WERI-Rb-1 (cell line): ENCODE data around the gene C19orf44.

ENCODE experiments used
- DNase-seq: peaks from one replicate; pipeline ENCODE4 v3.0.0-alpha.2; 2020
- H3K27ac ChIP-seq: fragments of 250-450 bp; sonication (Bioruptor Pico); 2 replicates; pipeline ENCODE4 v1.5.1; 2020; ENCODE audit warnings: mild to moderate bottlenecking, moderate library complexity
- H3K27me3 ChIP-seq: fragments of 250-450 bp; sonication (Bioruptor Pico); 2 replicates; pipeline ENCODE4 v1.5.1; 2021; ENCODE audit warnings: mild to moderate bottlenecking, low read depth, moderate library complexity; ENCODE audit not compliant: insufficient read depth, severe bottlenecking
- H3K36me3 ChIP-seq: fragments of 250-450 bp; sonication (Bioruptor Pico); 2 replicates; pipeline ENCODE4 v1.5.1; 2020; ENCODE audit warnings: mild to moderate bottlenecking, moderate library complexity
- H3K4me3 ChIP-seq: 2 replicates; pipeline ENCODE4 v1.5.1; 2011; ENCODE audit warnings: low read depth, mild to moderate bottlenecking, control low read depth, low read length
- H3K9me3 ChIP-seq: fragments of 250-450 bp; sonication (Bioruptor Pico); 2 replicates; pipeline ENCODE4 v1.5.1; 2021; ENCODE audit warnings: mild to moderate bottlenecking, moderate library complexity; ENCODE audit not compliant: severe bottlenecking
- CTCF ChIP-seq: IDR thresholded peaks from 2 replicates; pipeline ENCODE4 v1.5.1; 2011; ENCODE audit warnings: low read depth, mild to moderate bottlenecking, control low read depth, inconsistent platforms, low read length

Gene C19orf44

DNA sequence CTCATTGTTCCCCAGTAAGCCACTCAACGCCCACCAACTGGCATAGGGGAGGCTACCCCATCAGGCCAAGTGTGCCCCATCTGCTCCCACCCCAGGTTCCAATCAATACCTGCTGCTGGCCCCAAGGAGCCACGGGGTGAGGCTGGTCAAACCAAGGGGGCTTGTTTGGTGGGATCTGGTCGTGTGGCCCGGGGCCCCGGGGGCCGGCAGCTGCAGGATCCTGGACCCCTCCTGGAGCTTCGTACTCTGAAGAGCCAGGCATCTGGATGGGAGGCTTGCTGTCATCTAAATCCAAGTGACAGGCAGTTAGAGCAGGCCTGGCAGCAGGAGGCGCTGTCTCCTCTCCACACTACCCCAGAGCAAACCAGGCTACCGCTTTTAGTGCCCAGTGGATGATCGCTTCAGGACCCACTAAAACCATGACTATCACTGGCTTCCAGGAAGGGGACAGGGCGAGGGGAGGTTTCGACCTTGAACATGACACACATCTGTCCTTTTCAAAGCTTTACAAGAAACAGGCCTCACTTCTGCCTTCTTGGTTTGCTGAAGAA, 31.9 kb downstream of the C19orf44 start:
- H3K4me3 ChIP-seq: no peak overlapping the region
- H3K27ac ChIP-seq: no peak overlapping the region
- H3K27me3 ChIP-seq: no peaks in the 10 kb centered on the region
- H3K36me3 ChIP-seq: peaks cover 98% of the 10 kb centered on the region
- TF ChIP-seq CTCF: peak; percentile 80
- H3K9me3 ChIP-seq: no peaks in the 10 kb centered on the region
- peak; percentile 55 for DNase-seq

GRCh38 chr19:16529466-16530144, 33.4 kb downstream of the C19orf44 start:
- Histone ChIP-seq H3K27me3 (no peaks in the 10 kb centered on the region), H3K36me3 (peaks cover 97% of the 10 kb centered on the region), H3K27ac (no peak overlapping the region), H3K4me3 (no peak overlapping the region), H3K9me3 (no peaks in the 10 kb centered on the region)
- DNase-seq: no peak
- TF ChIP-seq CTCF: no peak

DNA sequence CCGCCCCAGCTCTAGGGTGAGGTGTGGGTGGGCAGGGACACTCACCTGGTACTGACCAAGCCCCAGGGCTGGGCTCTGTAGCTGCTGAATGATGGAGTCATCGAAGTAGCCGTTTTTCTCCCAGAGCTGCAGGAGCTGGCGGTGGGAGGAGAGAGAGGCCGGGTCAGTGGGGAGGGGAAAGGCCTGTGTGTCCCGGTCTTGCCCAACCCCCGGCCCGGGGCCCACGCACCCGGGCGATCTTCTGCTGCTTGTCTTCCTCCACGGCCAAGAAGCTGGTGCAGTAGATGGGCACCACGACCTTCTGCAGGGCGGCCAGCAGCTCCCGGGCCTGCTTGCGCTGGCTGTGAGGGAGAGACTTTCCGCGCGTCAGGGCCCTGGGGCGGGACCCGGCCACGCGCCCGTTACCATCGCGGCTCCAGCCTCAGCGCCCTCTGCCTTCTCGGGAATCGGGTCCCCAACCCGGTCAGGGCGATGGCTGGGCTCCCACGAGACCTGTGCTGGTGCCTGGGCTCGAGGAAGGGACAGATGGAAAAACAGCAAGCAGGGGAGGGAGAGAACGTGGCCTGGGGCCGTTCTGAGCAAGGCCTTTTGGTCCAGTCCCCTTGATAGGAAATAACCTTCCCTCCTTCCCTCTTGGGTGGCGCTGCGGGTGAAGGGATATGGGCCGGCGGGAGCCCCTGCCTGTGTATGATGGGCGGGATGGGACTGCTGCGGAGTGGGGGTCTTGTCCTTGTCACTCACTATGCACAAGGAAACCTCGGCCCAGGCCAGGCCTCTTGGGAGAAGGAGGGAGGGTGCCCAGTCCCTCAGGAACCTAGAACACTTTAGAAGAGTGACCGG, 34.6 kb downstream of the C19orf44 start:
- no peak overlapping the region for H3K4me3 ChIP-seq
- H3K9me3 ChIP-seq: no peaks in the 10 kb centered on the region
- peaks cover 97% of the 10 kb centered on the region for H3K36me3 ChIP-seq
- H3K27me3 ChIP-seq: no peaks in the 10 kb centered on the region
- TF ChIP-seq CTCF: no peak
- no peak for DNase-seq
- no peak overlapping the region for H3K27ac ChIP-seq

DNA sequence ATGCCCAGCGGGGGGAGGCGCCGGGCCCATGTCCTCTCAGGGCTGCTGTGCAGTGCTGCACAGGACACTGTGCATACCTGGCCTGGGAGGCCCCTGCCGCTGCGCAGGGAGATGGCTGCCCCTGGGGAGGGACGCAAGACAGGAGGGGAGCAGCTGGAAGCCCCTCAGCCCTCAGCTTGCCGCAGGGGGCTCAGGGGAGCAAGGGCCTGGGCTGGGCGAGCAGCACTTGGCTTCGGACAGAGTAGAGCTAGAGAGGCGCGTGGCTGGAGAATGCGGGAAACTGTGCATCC, 35.1 kb downstream of the C19orf44 start:
- H3K27ac ChIP-seq: no peak overlapping the region
- TF ChIP-seq CTCF: no peak
- no peak for DNase-seq
- H3K36me3 ChIP-seq: peaks cover 97% of the 10 kb centered on the region
- H3K4me3 ChIP-seq: no peak overlapping the region
- H3K27me3 ChIP-seq: no peaks in the 10 kb centered on the region
- no peaks in the 10 kb centered on the region for H3K9me3 ChIP-seq

GRCh38 chr19:16532440-16533234, 36.4 kb downstream of the C19orf44 start:
- Histone ChIP-seq H3K4me3 (no peak overlapping the region), H3K36me3 (peaks cover 96% of the 10 kb centered on the region)

More at GRCh38 chr19:16532440-16533234, 36.4 kb downstream of the C19orf44 start:
- no peaks in the 10 kb centered on the region for H3K9me3 ChIP-seq
- DNase-seq: no peak
- no peak for TF ChIP-seq CTCF
- H3K27ac ChIP-seq: no peak overlapping the region
- no peaks in the 10 kb centered on the region for H3K27me3 ChIP-seq
